Uterus (tissue), 4 donors: ENCODE results near the gene CCNY. TPM values are rescaled to one million over a fixed set of nuclear protein-coding genes. Genes with fewer than 3 reads are reported as not detected.

Source experiments
- DNase-seq, 2 donors: peaks; one replicate each; pipeline ENCODE4 v3.0.0-alpha.2; 2019 to 2020
- H3K27ac ChIP-seq, 2 donors: fragments of 200-600 bp; sonication (generic); 1 replicate in 1 of 2; 2 replicates in 1 of 2; pipeline ENCODE4 v1.5.1; 2016 to 2018
- H3K27me3 ChIP-seq, 2 donors: fragments of 200-600 bp; sonication (generic); one replicate each; pipeline ENCODE4 v1.5.1; 2018 to 2019; ENCODE audit warnings: control low read depth in 1 of 2
- H3K36me3 ChIP-seq, 2 donors: fragments of 200-600 bp; sonication (generic); one replicate each; pipeline ENCODE4 v1.5.1; 2019; ENCODE audit warnings: control low read depth in 1 of 2
- H3K4me1 ChIP-seq, 2 donors: fragments of 200-600 bp; sonication (generic); one replicate each; pipeline ENCODE4 v1.5.1; 2018 to 2019; ENCODE audit warnings: control low read depth in 1 of 2
- H3K4me3 ChIP-seq, 2 donors: fragments of 200-600 bp; sonication (generic); 1 replicate in 1 of 2; 2 replicates in 1 of 2; pipeline ENCODE4 v1.5.1; 2018 to 2019; ENCODE audit warnings: mild to moderate bottlenecking in 1 of 2
- H3K9me3 ChIP-seq, 2 donors: fragments of 200-600 bp; sonication (generic); one replicate each; pipeline ENCODE4 v1.5.1; 2019; ENCODE audit warnings: control low read depth in 1 of 2
- CTCF ChIP-seq, 4 experiments: fragments of 200-600 bp in 2 of 4; fragments of 450-650 bp in 2 of 4; sonication (generic) in 2 of 4; IDR thresholded peaks; one replicate each; pipeline ENCODE4 v1.5.1; 2016 to 2019; ENCODE audit warnings: antibody characterized with exemption in 4 of 4, mild to moderate bottlenecking in 2 of 4, moderate library complexity in 1 of 4
- POLR2A ChIP-seq, 2 donors: fragments of 450-650 bp; IDR thresholded peaks; one replicate each; pipeline ENCODE4 v1.6.1; 2016; ENCODE audit warnings: antibody characterized with exemption in 2 of 2, mild to moderate bottlenecking in 1 of 2, moderate library complexity in 1 of 2
- intact Hi-C: fragments of 100-400 bp; cut with DNase I; formaldehyde crosslinking; loops from one replicate; pipeline ENCODE4 v1.15.1; 2023; ENCODE audit warnings: low total_unique reads
- total RNA-seq, 4 donors: library from RNA; depleted of rRNA in 3 of 4; stranded (reverse); fragments of >200 nt in 3 of 4; gene quantifications; one replicate each; pipeline versions ENCODE4 v1.1.0 to v1.2.4, GENCODE V29; 2014 to 2023
- donor health status: DM: yes; HTN: yes; CAD: no.

The CCNY gene
- total RNA-seq, result 10 to 100 TPM; 28.2 to 79.2 (median 46.2) TPM

- DNase-seq, result peak; percentile 77 to 78
- Histone ChIP-seq H3K27ac (peak within 1 kb of the TSS; percentile 85), H3K4me1 (peaks cover 0 to 9% of the 10 kb centered on the region in 2 donors), H3K36me3 (no peaks in the 10 kb centered on the region), H3K4me3 (peak within 1 kb of the TSS; percentile 71 to 95), H3K9me3 (no peaks in the 10 kb centered on the region), H3K27me3 (no peaks in the 10 kb centered on the region)
- intact Hi-C loops, result loop anchor here (10.0 kb wide), 1 partner anchor 229 kb away; no protein-coding TSS in a partner anchor
- TF ChIP-seq POLR2A (IDR thresholded peaks at IDR 0.05) (peak; percentile 18 to 81), CTCF (IDR thresholded peaks at IDR 0.05) (no peak)
Observed at GRCh38 chr10:35336084-35336831, at the start of gene CCNY. Gene CCNY, plus strand, starts transcription at chr10:35336509. Its CDS starts 545 bp downstream, at chr10:35337054.

DNA sequence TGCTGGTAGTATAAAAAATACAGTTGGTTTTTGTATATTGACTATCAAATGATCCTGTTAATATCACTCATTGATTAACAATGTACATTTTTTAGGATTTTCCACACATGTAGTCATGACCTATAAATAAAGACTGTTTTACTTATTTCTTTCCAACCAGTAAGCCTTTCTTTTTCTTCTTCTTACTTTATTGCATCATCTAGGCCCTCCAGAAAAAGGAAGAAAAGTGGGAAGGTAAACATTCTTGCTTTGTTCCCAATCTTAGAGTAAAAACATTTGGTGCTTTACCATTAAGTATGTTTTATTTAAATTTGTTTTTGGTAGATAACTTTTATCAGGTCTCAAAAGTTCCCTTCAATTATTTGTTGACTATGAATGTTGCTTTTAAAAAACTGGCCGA lies 47.1 kb upstream of the CCNY start:
- no peak for TF ChIP-seq POLR2A (IDR thresholded peaks at IDR 0.05)
- TF ChIP-seq CTCF (IDR thresholded peaks at IDR 0.05), result no peak
- H3K4me3 ChIP-seq, result no peak overlapping the region
- no peaks in the 10 kb centered on the region for H3K36me3 ChIP-seq
- H3K27ac ChIP-seq, result no peak overlapping the region
- no peaks in the 10 kb centered on the region for H3K27me3 ChIP-seq
- no peaks in the 10 kb centered on the region for H3K9me3 ChIP-seq
- intact Hi-C loops, result no loop called here
- no peaks in the 10 kb centered on the region for H3K4me1 ChIP-seq
- no peak for DNase-seq

DNA sequence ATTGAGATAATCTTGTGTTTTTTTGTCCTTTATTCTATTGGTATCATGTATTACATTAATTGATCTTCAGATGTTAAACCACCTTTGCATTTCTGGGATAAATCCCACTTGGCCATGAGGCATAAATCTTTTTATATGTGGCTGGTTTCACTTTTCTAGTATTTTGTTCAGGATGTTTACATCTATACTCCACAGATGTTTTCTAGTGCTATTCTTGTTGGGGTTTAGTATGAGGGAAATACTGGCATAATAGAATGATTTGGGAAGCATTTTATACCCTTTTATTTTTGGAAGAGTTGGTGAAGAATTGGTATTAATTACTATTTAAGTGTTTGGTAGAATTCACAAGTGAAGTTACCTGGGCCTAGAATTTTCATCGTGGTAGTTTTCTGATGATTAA lies 41.8 kb upstream of the CCNY start:
- Histone ChIP-seq H3K36me3 (no peaks in the 10 kb centered on the region), H3K9me3 (no peaks in the 10 kb centered on the region), H3K4me3 (no peak overlapping the region), H3K4me1 (no peaks in the 10 kb centered on the region), H3K27ac (no peak overlapping the region), H3K27me3 (no peaks in the 10 kb centered on the region)
- intact Hi-C loops, result no loop called here
- TF ChIP-seq CTCF (IDR thresholded peaks at IDR 0.05) (no peak), POLR2A (IDR thresholded peaks at IDR 0.05) (no peak)
- no peak for DNase-seq

GRCh38 chr10:35299016-35299415 lies 37.3 kb upstream of the CCNY start:
- TF ChIP-seq POLR2A (IDR thresholded peaks at IDR 0.05) (no peak), CTCF (IDR thresholded peaks at IDR 0.05) (no peak)
- Histone ChIP-seq H3K4me3 (no peak overlapping the region), H3K4me1 (no peaks in the 10 kb centered on the region), H3K36me3 (no peaks in the 10 kb centered on the region), H3K9me3 (no peaks in the 10 kb centered on the region), H3K27me3 (no peaks in the 10 kb centered on the region), H3K27ac (no peak overlapping the region)
- no peak for DNase-seq
- intact Hi-C loops, result no loop called here

- no peak overlapping the region for H3K27ac ChIP-seq
- intact Hi-C loops, result no loop called here
- H3K9me3 ChIP-seq, result no peaks in the 10 kb centered on the region
- DNase-seq, result no peak
- no peaks in the 10 kb centered on the region for H3K27me3 ChIP-seq
- H3K36me3 ChIP-seq, result no peaks in the 10 kb centered on the region
- no peak overlapping the region for H3K4me3 ChIP-seq
- no peaks in the 10 kb centered on the region for H3K4me1 ChIP-seq
- TF ChIP-seq CTCF (IDR thresholded peaks at IDR 0.05) (no peak), POLR2A (IDR thresholded peaks at IDR 0.05) (no peak)
Observed at GRCh38 chr10:35300063-35300699, 36.1 kb upstream of the CCNY start.
